ENCODE measurements around the gene SPIRE1. TPM values are rescaled to one million over a fixed set of nuclear protein-coding genes. Genes with fewer than 3 reads are reported as not detected.
"Not testable (repeated sequence)": the region's sequence is repeated elsewhere in the genome, so short reads cannot be mapped to it uniquely, and the experiment has no call there.

The SPIRE1 gene
- total and polyA plus RNA-seq, 12 donors, result 8.4 to 65.3 (median 47.4) TPM

GRCh38 chr18:12543697-12544096 lies 114.2 kb downstream of the SPIRE1 start:
- H3K9me3 ChIP-seq, result peaks cover 0 to 51% (median 21%) of the 10 kb centered on the region in 11 donors
- no peaks in the 10 kb centered on the region for H3K4me1 ChIP-seq
- H3K27me3 ChIP-seq, result no peaks in the 10 kb centered on the region
- H3K36me3 ChIP-seq, result peaks cover 0 to 24% (median 0%) of the 10 kb centered on the region in 9 donors
- WGBS, 2 donors, result 91 to 94% methylated on average over 3 of the region's 3 CpGs
- H3K4me3 ChIP-seq, result no peak overlapping the region
- TF ChIP-seq CTCF (IDR thresholded peaks at IDR 0.05), result no peak
- DNase-seq (no peak), ATAC-seq (no peak)
- no peak overlapping the region for H3K27ac ChIP-seq
- intact Hi-C loops (cut with DNase I), result loop anchor here in 2 of 10 donors (5.0 to 10.0 kb wide), 2 partner anchors 111 to 114 kb away; partner anchors contain the start of gene SPIRE1 (in 2 of the 2)

- no peak overlapping the region for H3K4me3 ChIP-seq
- H3K9me3 ChIP-seq, result peaks cover 0 to 51% (median 21%) of the 10 kb centered on the region in 11 donors
- DNase-seq (no peak), ATAC-seq (no peak)
- no peaks in the 10 kb centered on the region for H3K4me1 ChIP-seq
- no peak for TF ChIP-seq CTCF (IDR thresholded peaks at IDR 0.05)
- H3K27me3 ChIP-seq, result no peaks in the 10 kb centered on the region
- intact Hi-C loops (cut with DNase I), result loop anchor here in 3 of 10 donors (2.0 to 10.0 kb wide), 3 partner anchors 114 to 118 kb away; partner anchors contain the start of gene SPIRE1 (in 3 of the 3)
- peaks cover 0 to 16% (median 0%) of the 10 kb centered on the region in 9 donors for H3K36me3 ChIP-seq
- 96 to 97% methylated on average over 2 of the region's 2 CpGs for WGBS, 2 donors
- H3K27ac ChIP-seq, result no peak overlapping the region
These were observed 117.2 kb downstream of the SPIRE1 start for GRCh38 chr18:12540751-12541150.

DNA sequence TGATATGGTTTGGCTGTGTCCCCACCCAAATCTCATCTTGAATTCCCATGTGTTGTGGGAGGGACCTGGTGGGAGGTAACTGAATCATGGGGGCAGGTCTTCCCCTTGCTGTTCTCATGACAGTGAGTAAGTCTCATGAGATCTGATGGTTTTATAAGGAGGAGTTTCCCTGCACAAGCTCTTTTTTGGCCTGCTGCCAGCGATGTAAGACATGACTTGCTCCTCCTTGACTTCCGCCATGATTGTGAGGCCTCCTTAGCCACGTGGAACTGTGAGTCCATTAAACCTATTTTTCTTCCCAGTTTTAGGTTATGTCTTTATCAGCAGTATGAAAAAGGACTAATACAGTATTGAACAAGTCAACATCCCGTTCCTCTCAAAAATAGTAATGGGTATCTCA lies 118.7 kb downstream of the SPIRE1 start:
- WGBS, 2 donors, result 92 to 93% methylated on average over 4 of the region's 4 CpGs
- not testable (repeated sequence) for DNase-seq, H3K4me1 ChIP-seq, ATAC-seq, H3K27ac ChIP-seq, H3K4me3 ChIP-seq, H3K27me3 ChIP-seq
- Histone ChIP-seq H3K9me3 (peaks cover 0 to 51% (median 21%) of the 10 kb centered on the region in 11 donors), H3K36me3 (peaks cover 0 to 19% (median 0%) of the 10 kb centered on the region in 9 donors)
- intact Hi-C loops (cut with DNase I), result loop anchor here in 2 of 10 donors (10.0 kb wide), 1 partner anchor 116 kb away; the partner anchor contains the start of gene SPIRE1 (in 2 of the 2)

- WGBS, 2 donors, result 97% methylated on average over 2 of the region's 2 CpGs
- intact Hi-C loops (cut with DNase I), result loop anchor here in 2 of 10 donors (10.0 kb wide), 1 partner anchor 120 kb away; the partner anchor contains the start of gene SPIRE1 (in 2 of the 2)
These were observed 123.1 kb downstream of the SPIRE1 start for GRCh38 chr18:12534820-12535219.

More at GRCh38 chr18:12534820-12535219, 123.1 kb downstream of the SPIRE1 start:
- H3K9me3 ChIP-seq, result peaks cover 0 to 11% (median 0%) of the 10 kb centered on the region in 11 donors
- H3K27me3 ChIP-seq, result no peaks in the 10 kb centered on the region
- no peak overlapping the region for H3K4me3 ChIP-seq
- H3K27ac ChIP-seq, result no peak overlapping the region
- no peak for DNase-seq
- no peak for TF ChIP-seq CTCF (IDR thresholded peaks at IDR 0.05)
- H3K36me3 ChIP-seq, result peaks cover 0 to 10% (median 0%) of the 10 kb centered on the region in 9 donors
- ATAC-seq, result no peak
- no peaks in the 10 kb centered on the region for H3K4me1 ChIP-seq
